DND-41 (cell line): ENCODE measurements around the gene BRAF.

ENCODE experiments used
- ATAC-seq: fragments of 200-7000 bp; cut with Tn5 transposase; 3 replicates; pipeline ENCODE4 v1.9.1; 2021; ENCODE audit warnings: low read depth; ENCODE audit not compliant: insufficient read depth
- DNase-seq: peaks from one replicate; pipeline ENCODE4 v3.0.0-alpha.2; 2020
- H2AFZ ChIP-seq: 2 replicates; pipeline ENCODE4 v1.6.0; 2012; ENCODE audit warnings: low read depth, low read length
- H3K27ac ChIP-seq: 2 replicates; pipeline ENCODE4 v1.5.1; 2012; ENCODE audit warnings: low read length, inconsistent platforms
- H3K27me3 ChIP-seq: fragments of 200-600 bp; sonication (generic); 2 replicates; pipeline ENCODE4 v1.6.0; 2012; ENCODE audit warnings: low read length, mild to moderate bottlenecking, inconsistent platforms; ENCODE audit not compliant: insufficient read depth, poor library complexity
- H3K36me3 ChIP-seq: 2 replicates; pipeline ENCODE4 v1.5.1; 2012; ENCODE audit warnings: low read length, inconsistent platforms; ENCODE audit not compliant: insufficient read depth
- H3K4me1 ChIP-seq: 2 replicates; pipeline ENCODE4 v1.5.1; 2012; ENCODE audit warnings: mild to moderate bottlenecking, low read length; ENCODE audit not compliant: insufficient read depth
- H3K4me2 ChIP-seq: 2 replicates; pipeline ENCODE4 v1.6.0; 2012; ENCODE audit warnings: mild to moderate bottlenecking, moderate library complexity, low read length, inconsistent platforms; ENCODE audit not compliant: insufficient read depth
- H3K4me3 ChIP-seq, 2 experiments: fragments of 200-600 bp in 1 of 2; shearing (Covaris generic) in 1 of 2; 2 replicates each; pipeline ENCODE4 v1.5.1; 2012 to 2016; ENCODE audit warnings: inconsistent platforms in 2 of 2, low read length in 2 of 2, mild to moderate bottlenecking in 2 of 2, low read depth in 1 of 2, moderate library complexity in 1 of 2
- H3K79me2 ChIP-seq: 2 replicates; pipeline ENCODE4 v1.6.0; 2012; ENCODE audit warnings: low read length, inconsistent platforms; ENCODE audit not compliant: insufficient read depth
- H3K9ac ChIP-seq: 2 replicates; pipeline ENCODE4 v1.6.0; 2012; ENCODE audit warnings: low read depth, mild to moderate bottlenecking, inconsistent platforms, low read length, moderate library complexity
- H3K9me3 ChIP-seq: 2 replicates; pipeline ENCODE4 v1.5.1; 2012; ENCODE audit warnings: low read length, moderate library complexity, mild to moderate bottlenecking, inconsistent platforms; ENCODE audit not compliant: insufficient read depth, severe bottlenecking
- H4K20me1 ChIP-seq: 2 replicates; pipeline ENCODE4 v1.6.0; 2012; ENCODE audit warnings: low read length; ENCODE audit not compliant: insufficient read depth
- EZH2 ChIP-seq: IDR thresholded peaks from 3 replicates; pipeline ENCODE4 v1.6.1; 2012; ENCODE audit warnings: borderline replicate concordance, low read depth, mild to moderate bottlenecking, moderate library complexity, low read length, inconsistent platforms; ENCODE audit not compliant: severe bottlenecking
- TF ChIP-seq, protein P1 (sequence below): IDR thresholded peaks from 2 replicates; pipeline ENCODE4 v1.5.1; 2012; ENCODE audit warnings: borderline replicate concordance, low read length, moderate library complexity, mild to moderate bottlenecking; ENCODE audit not compliant: poor library complexity, severe bottlenecking; ENCODE audit errors: extremely low read depth

BRAF gene

DNA sequence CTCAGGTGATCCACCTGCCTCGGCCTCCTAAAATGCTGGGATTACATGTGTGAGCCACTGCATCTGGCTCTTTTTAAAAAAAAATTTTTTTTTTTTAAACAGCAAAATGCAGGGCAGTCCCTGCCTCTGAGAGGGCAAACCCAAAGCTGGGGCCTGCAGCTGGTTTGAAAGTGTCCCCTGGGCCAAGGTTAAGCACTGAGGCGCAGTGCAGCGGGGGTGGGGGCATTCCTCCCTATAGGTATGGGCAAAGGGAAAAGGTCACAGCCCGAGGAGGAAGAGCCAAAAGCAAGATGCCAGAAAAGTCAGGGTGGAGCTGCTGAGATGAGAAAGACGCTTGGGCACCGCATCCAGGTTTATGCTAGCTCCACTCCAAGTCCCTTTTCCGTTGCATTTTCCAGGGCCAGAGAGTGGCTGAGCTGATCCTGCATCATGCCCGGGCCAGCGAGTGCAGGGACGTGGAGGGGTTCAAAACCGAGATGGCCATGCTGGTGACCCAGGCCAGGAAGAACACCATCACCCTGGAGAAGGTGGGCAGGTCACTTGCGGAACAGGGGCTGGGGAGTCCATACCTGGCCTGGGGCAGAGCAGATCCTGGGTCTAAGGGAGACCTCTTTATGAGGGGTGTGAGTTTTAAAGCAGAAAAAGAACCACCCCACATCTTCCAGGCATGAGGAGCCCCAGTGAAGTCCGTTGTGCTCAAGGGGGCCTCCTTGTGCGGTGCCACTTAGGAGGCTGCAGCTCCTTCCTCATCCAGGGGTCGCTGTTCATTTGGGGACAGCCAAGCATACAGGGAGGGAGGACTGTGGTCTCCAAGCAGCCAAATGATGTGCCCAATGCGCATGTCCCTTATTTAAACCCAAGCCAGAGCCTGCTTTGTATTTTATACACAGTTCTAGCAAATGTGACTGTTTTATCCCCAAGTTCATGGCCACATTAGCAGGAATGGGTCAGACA is 235.3 kb downstream of the BRAF start:
- no peak for TF ChIP-seq EZH2
- TF ChIP-seq, protein P1, sequence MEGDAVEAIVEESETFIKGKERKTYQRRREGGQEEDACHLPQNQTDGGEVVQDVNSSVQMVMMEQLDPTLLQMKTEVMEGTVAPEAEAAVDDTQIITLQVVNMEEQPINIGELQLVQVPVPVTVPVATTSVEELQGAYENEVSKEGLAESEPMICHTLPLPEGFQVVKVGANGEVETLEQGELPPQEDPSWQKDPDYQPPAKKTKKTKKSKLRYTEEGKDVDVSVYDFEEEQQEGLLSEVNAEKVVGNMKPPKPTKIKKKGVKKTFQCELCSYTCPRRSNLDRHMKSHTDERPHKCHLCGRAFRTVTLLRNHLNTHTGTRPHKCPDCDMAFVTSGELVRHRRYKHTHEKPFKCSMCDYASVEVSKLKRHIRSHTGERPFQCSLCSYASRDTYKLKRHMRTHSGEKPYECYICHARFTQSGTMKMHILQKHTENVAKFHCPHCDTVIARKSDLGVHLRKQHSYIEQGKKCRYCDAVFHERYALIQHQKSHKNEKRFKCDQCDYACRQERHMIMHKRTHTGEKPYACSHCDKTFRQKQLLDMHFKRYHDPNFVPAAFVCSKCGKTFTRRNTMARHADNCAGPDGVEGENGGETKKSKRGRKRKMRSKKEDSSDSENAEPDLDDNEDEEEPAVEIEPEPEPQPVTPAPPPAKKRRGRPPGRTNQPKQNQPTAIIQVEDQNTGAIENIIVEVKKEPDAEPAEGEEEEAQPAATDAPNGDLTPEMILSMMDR, result no peak
- Histone ChIP-seq H2AFZ (no peak overlapping the region), H3K36me3 (peaks cover 53% of the 10 kb centered on the region), H3K27me3 (no peaks in the 10 kb centered on the region), H4K20me1 (no peaks in the 10 kb centered on the region), H3K4me1 (no peaks in the 10 kb centered on the region), H3K4me2 (no peak overlapping the region), H3K27ac (no peak overlapping the region), H3K9me3 (no peaks in the 10 kb centered on the region), H3K79me2 (no peaks in the 10 kb centered on the region), H3K4me3 (no peak overlapping the region), H3K9ac (no peak overlapping the region)
- DNase-seq (no peak), ATAC-seq (no peak)

GRCh38 chr7:140688341-140688740 is 236.4 kb downstream of the BRAF start:
- H3K9me3 ChIP-seq, result no peaks in the 10 kb centered on the region
- ATAC-seq (no peak), DNase-seq (no peak)
- H3K4me3 ChIP-seq, result no peak overlapping the region
- H2AFZ ChIP-seq, result no peak overlapping the region
- TF ChIP-seq, protein P1, result no peak
- TF ChIP-seq EZH2, result no peak
- H3K4me2 ChIP-seq, result no peak overlapping the region
- H3K27ac ChIP-seq, result no peak overlapping the region
- no peak overlapping the region for H3K9ac ChIP-seq
- no peaks in the 10 kb centered on the region for H4K20me1 ChIP-seq
- H3K79me2 ChIP-seq, result no peaks in the 10 kb centered on the region
- H3K4me1 ChIP-seq, result no peaks in the 10 kb centered on the region
- H3K27me3 ChIP-seq, result no peaks in the 10 kb centered on the region
- peaks cover 62% of the 10 kb centered on the region for H3K36me3 ChIP-seq

- Histone ChIP-seq H3K79me2 (no peaks in the 10 kb centered on the region), H3K9ac (no peak overlapping the region), H2AFZ (no peak overlapping the region), H3K27me3 (no peaks in the 10 kb centered on the region), H3K4me2 (no peak overlapping the region), H3K9me3 (no peaks in the 10 kb centered on the region), H3K36me3 (peaks cover 61% of the 10 kb centered on the region), H4K20me1 (no peaks in the 10 kb centered on the region), H3K4me1 (no peaks in the 10 kb centered on the region), H3K27ac (no peak overlapping the region), H3K4me3 (no peak overlapping the region)
- TF ChIP-seq EZH2, result no peak
- TF ChIP-seq, protein P1, result no peak
- DNase-seq (no peak), ATAC-seq (no peak)
Measured at GRCh38 chr7:140686921-140687320, 237.8 kb downstream of the BRAF start.
